Right hindlimb (tissue), 1 donor: ENCODE data around the gene CYP2W1.

Experiments used
- DNase-seq: peaks from one replicate; pipeline ENCODE4 v3.0.0-alpha.2; 2018

The CYP2W1 gene

GRCh38 chr7:984361-985126 lies 1.6 kb downstream of the CYP2W1 start:
- DNase-seq, result no peak

GRCh38 chr7:985127-985416 lies 2.1 kb downstream of the CYP2W1 start:
- DNase-seq, result no peak

GRCh38 chr7:985915-986741 lies 3.1 kb downstream of the CYP2W1 start:
- DNase-seq, result no peak

GRCh38 chr7:986766-987751 lies 4.1 kb downstream of the CYP2W1 start:
- DNase-seq, result no peak

- no peak for DNase-seq
Measured at GRCh38 chr7:987909-988308, 4.9 kb downstream of the CYP2W1 start.

- DNase-seq, result no peak
Measured at GRCh38 chr7:988426-988911, 5.5 kb downstream of the CYP2W1 start.

- DNase-seq, result no peak
Measured at GRCh38 chr7:988963-989529, 6.1 kb downstream of the CYP2W1 start.

- no peak for DNase-seq
Measured at GRCh38 chr7:990352-990932, 7.5 kb downstream of the CYP2W1 start.

- no peak for DNase-seq
Measured at GRCh38 chr7:990933-991728, 8.2 kb downstream of the CYP2W1 start.

- no peak for DNase-seq
Measured at GRCh38 chr7:991729-992656, 9.0 kb downstream of the CYP2W1 start.

GRCh38 chr7:992709-993607 lies 10.0 kb downstream of the CYP2W1 start:
- DNase-seq, result peak; percentile 97

- no peak for DNase-seq
Measured at GRCh38 chr7:994592-995308, 11.8 kb downstream of the CYP2W1 start.

GRCh38 chr7:995571-995970 lies 12.6 kb downstream of the CYP2W1 start:
- no peak for DNase-seq

GRCh38 chr7:996079-996872 lies 13.3 kb downstream of the CYP2W1 start:
- no peak for DNase-seq

GRCh38 chr7:997404-998395 lies 14.7 kb downstream of the CYP2W1 start:
- DNase-seq, result no peak
